ENCODE measurements around the gene UTP3. TPM values are rescaled to one million over a fixed set of nuclear protein-coding genes. Genes with fewer than 3 reads are reported as not detected.

UTP3 gene
- total RNA-seq, 1 experiment from 2014 or later, result 33.7 TPM

GRCh38 chr4:70703619-70704214 lies 15.4 kb downstream of the UTP3 start:
- H2AFZ ChIP-seq (ENCODE audit: low read depth, low read length, poor library complexity, severe bottlenecking), result peak overlapping the region; percentile 62
- H3K4me1 ChIP-seq (ENCODE audit: control insufficient read depth in 1 of 2, insufficient read depth in 2 of 2, low read length in 2 of 2), result peaks cover 19 to 29% of the 10 kb centered on the region in 2 experiments
- ChIA-PET RAD21 (ENCODE audit: low non-redundant PET in 1 of 2, low total read pairs in 2 of 2, uncharacterized antibody in 2 of 2, unreplicated experiment in 2 of 2) (no interaction called here), CTCF (interaction anchor here (1.0 to 1.3 kb wide), 3 partner anchors 15 to 33 kb away, joined by 3 to 5 read pairs (median 3); no protein-coding TSS in a partner anchor), POLR2A (interaction anchor here (1.3 to 2.1 kb wide), 3 partner anchors 10 to 119 kb away, joined by 3 to 11 read pairs (median 4); no protein-coding TSS in a partner anchor)
- H3K27me3 ChIP-seq (ENCODE audit: insufficient read depth, low read length), result no peaks in the 10 kb centered on the region
- peak overlapping the region; percentile 77 for H3K9ac ChIP-seq (ENCODE audit: low read length)
- peak overlapping the region; percentile 79 for H3K4me2 ChIP-seq (ENCODE audit: low read length)
- DNase-seq (ENCODE audit: low read depth, low spot score), result no peak
- H3K9me3 ChIP-seq (ENCODE audit: control insufficient read depth in 1 of 2, insufficient read depth in 1 of 2, low read depth in 1 of 2, low read length in 2 of 2), result no peaks in the 10 kb centered on the region
- peak overlapping the region; percentile 64 to 70 for H3K4me3 ChIP-seq (replicated peaks in 1 of 2; ENCODE audit: low read depth in 1 of 2, low read length in 2 of 2)
- intact Hi-C loops (cut with micrococcal nuclease), result loop anchor here (2.0 kb wide), 1 partner anchor 15 kb away; the partner anchor contains the start of gene UTP3
- TF ChIP-seq CBX3 (IDR thresholded peaks at IDR 0.05; ENCODE audit: low read depth), result no peak
- TF ChIP-seq EZH2 (IDR thresholded peaks at IDR 0.05), result no peak
- no peak for TF ChIP-seq CTCF (IDR thresholded peaks at IDR 0.05 in 2 of 3, conservative IDR thresholded peaks at IDR 0.05 in 1 of 3; ENCODE audit: borderline replicate concordance in 1 of 3, insufficient read depth in 1 of 3, low read depth in 2 of 3, low read length in 2 of 3)
- TF ChIP-seq SP1 (IDR thresholded peaks at IDR 0.05; ENCODE audit: low read depth), result no peak
- no peak for TF ChIP-seq POLR2AphosphoS5 (IDR thresholded peaks at IDR 0.05; ENCODE audit: low read depth, low read length)
- TF ChIP-seq ZNF274 (IDR thresholded peaks at IDR 0.05; ENCODE audit: low read depth, low read length), result no peak
- TF ChIP-seq FOSL1 (IDR thresholded peaks at IDR 0.05; ENCODE audit: low read depth), result 0 out of 2 replicates have a peak, but pooled peaks have one; percentile 2
- TF ChIP-seq SRF (IDR thresholded peaks at IDR 0.05; ENCODE audit: low read depth), result no peak
- no peak for TF ChIP-seq POLR2A (IDR thresholded peaks at IDR 0.05; ENCODE audit: borderline replicate concordance, extremely low read depth, insufficient read depth, insufficient read length)
- TF ChIP-seq MAX (IDR thresholded peaks at IDR 0.05), result no peak
- TF ChIP-seq SIN3A (IDR thresholded peaks at IDR 0.05; ENCODE audit: low read depth), result no peak; the same call in 1 of the 2 replicates
- TF ChIP-seq REST (IDR thresholded peaks at IDR 0.05; ENCODE audit: low read depth), result no peak
- peak; percentile 81 for TF ChIP-seq CEBPB (IDR thresholded peaks at IDR 0.05; ENCODE audit: low read depth)
- TF ChIP-seq EGR1 (IDR thresholded peaks at IDR 0.05; ENCODE audit: low read depth), result no peak
- TF ChIP-seq ZBTB33 (IDR thresholded peaks at IDR 0.05; ENCODE audit: extremely low read depth, insufficient replicate concordance, low read length), result no peak
- TF ChIP-seq ZFX (IDR thresholded peaks at IDR 0.05), result no peak
- no peaks in the 10 kb centered on the region for H3K36me3 ChIP-seq (ENCODE audit: control insufficient read depth in 1 of 2, insufficient read depth in 2 of 2, low read length in 2 of 2)
- BruUV-seq (replicated peaks), result TSS peak; percentile 95
- no peaks in the 10 kb centered on the region for H3K9me2 ChIP-seq (ENCODE audit: insufficient read depth)
- no peak for ATAC-seq
- peaks cover 31% of the 10 kb centered on the region for H3K79me2 ChIP-seq (ENCODE audit: insufficient read depth, low read length)
- H3K27ac ChIP-seq (ENCODE audit: low read depth, low read length), result peak overlapping the region; percentile 95
- H4K20me1 ChIP-seq (ENCODE audit: insufficient read depth), result no peaks in the 10 kb centered on the region

Measured in HCT116 (cell line).